K562 (cell line): Measurements from ENCODE around the gene PDIA4. TPM values are rescaled to one million over a fixed set of nuclear protein-coding genes. Genes with fewer than 3 reads are reported as not detected.

Experiments used
- CHCHD3 ChIP-seq: fragments of 250-450 bp; sonication (Bioruptor Pico); IDR thresholded peaks from 2 replicates; pipeline ENCODE4 v2.1.2; 2022; ENCODE audit warnings: mild to moderate bottlenecking
- DEAF1 ChIP-seq: fragments of 450-650 bp; formaldehyde crosslinking; IDR thresholded peaks from 2 replicates; pipeline ENCODE4 v1.4.0; 2020; ENCODE audit warnings: mild to moderate bottlenecking, moderate library complexity
- KAT8 ChIP-seq: fragments of 450-650 bp; IDR thresholded peaks from 2 replicates; pipeline ENCODE4 v1.6.1; 2016; ENCODE audit warnings: low read depth, mild to moderate bottlenecking
- RBM39 ChIP-seq: fragments of 200-400 bp; formaldehyde crosslinking; optimal IDR thresholded peaks from 2 replicates; pipeline ENCODE3; 2018; ENCODE audit warnings: low read depth, low read length
- SMARCB1 ChIP-seq: IDR thresholded peaks from 2 replicates; pipeline ENCODE4 v1.6.1; 2011; ENCODE audit warnings: improper control_type of control experiment, low read depth; ENCODE audit not compliant: insufficient read length
- ZBTB40 ChIP-seq, 2 experiments: fragments of 450-650 bp in 1 of 2; sonication (generic) in 1 of 2; formaldehyde crosslinking in 1 of 2; IDR thresholded peaks; 2 replicates each; pipeline versions ENCODE4 v1.7.1 to v1.9.0; 2016 to 2022; ENCODE audit warnings: inconsistent platforms in 1 of 2, mild to moderate bottlenecking in 1 of 2, missing genetic modification reagents in 1 of 2
- ZC3H11A ChIP-seq: IDR thresholded peaks from 2 replicates; pipeline ENCODE4 v1.6.1; 2012; ENCODE audit warnings: low read depth, low read length, improper control_type of control experiment
- ZC3H8 ChIP-seq: fragments of 450-650 bp; IDR thresholded peaks from 2 replicates; pipeline ENCODE4 v1.6.1; 2017
- ZHX1 ChIP-seq: fragments of 150-350 bp; conservative IDR thresholded peaks from 2 replicates; pipeline ENCODE4 v1.6.1; 2014; ENCODE audit warnings: low read length
- ZNF140 ChIP-seq: fragments of 250-450 bp; sonication (Bioruptor Pico); IDR thresholded peaks from 2 replicates; pipeline ENCODE4 v1.8.0; 2021; ENCODE audit warnings: moderate library complexity, mild to moderate bottlenecking, inconsistent platforms
- ZNF212 ChIP-seq: fragments of 450-650 bp; formaldehyde crosslinking; IDR thresholded peaks from 2 replicates; pipeline ENCODE4 v1.4.0; 2020; ENCODE audit warnings: mild to moderate bottlenecking
- ZNF668 ChIP-seq: fragments of 250-450 bp; sonication (Bioruptor Pico); IDR thresholded peaks from 2 replicates; pipeline ENCODE4 v1.8.0; 2022; ENCODE audit warnings: mild to moderate bottlenecking, inconsistent platforms
- polyA plus RNA-seq, 8 experiments: library from polyadenylated mRNA; depleted of rRNA in 4 of 8; stranded (reverse) in 5 of 8; unstranded in 3 of 8; fragments of >200 nt; fragmentation: Nextera tagmentation in 2 of 8; fragmentation: Illumina TruSeq in 1 of 8; extraction: Ambion mirVana in 2 of 8; extraction: Trizol in 1 of 8; gene quantifications; 2 replicates each; pipeline versions ENCODE4 v1.2.1 to v1.2.3, GENCODE V29; 2011 to 2014; ENCODE audit warnings: inconsistent platforms in 1 of 8, missing spikeins in 1 of 8
- total RNA-seq, 7 experiments: library from RNA; depleted of rRNA in 6 of 7; stranded (reverse); fragments of >200 nt in 6 of 7; fragmentation: Illumina TruSeq in 2 of 7; extraction: Trizol in 2 of 7; gene quantifications; 2 replicates each; pipeline versions ENCODE4 v1.2.1 to v1.2.3, GENCODE V29; 2011 to 2021; ENCODE audit warnings: low replicate concordance in 1 of 7
- TF ChIP-seq, protein P1 (sequence below): fragments of 250-450 bp; sonication (Bioruptor Pico); IDR thresholded peaks from 2 replicates; pipeline ENCODE4 v1.9.0; 2021; ENCODE audit warnings: mild to moderate bottlenecking

Gene PDIA4
- total and polyA plus RNA-seq, 9 of the 15 experiments (the other 6 are each of a cell fraction or from before 2014, with no cell fraction given) = 9.1 to 175 (median 146) TPM

- peak; percentile 68; the same call in 1 of the 2 replicates for TF ChIP-seq DEAF1
- TF ChIP-seq, protein P1, sequence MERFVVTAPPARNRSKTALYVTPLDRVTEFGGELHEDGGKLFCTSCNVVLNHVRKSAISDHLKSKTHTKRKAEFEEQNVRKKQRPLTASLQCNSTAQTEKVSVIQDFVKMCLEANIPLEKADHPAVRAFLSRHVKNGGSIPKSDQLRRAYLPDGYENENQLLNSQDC = no peak
- TF ChIP-seq ZNF140 (CRISPR knock-in tag) = no peak
- TF ChIP-seq CHCHD3 (CRISPR knock-in tag) = no peak
- TF ChIP-seq ZHX1 = 0 out of 2 replicates have a peak, but pooled peaks have one; percentile 10
- TF ChIP-seq ZC3H11A = no peak
- no peak for TF ChIP-seq RBM39
- no peak for TF ChIP-seq ZNF212 (CRISPR knock-in tag)
- TF ChIP-seq SMARCB1 = no peak
- no peak for TF ChIP-seq ZC3H8
- TF ChIP-seq ZBTB40 (IDR thresholded peaks at IDR 0.05) = no peak
- 0 out of 2 replicates have a peak, but pooled peaks have one; percentile 19 for TF ChIP-seq ZBTB40 (CRISPR knock-in tag; IDR thresholded peaks at IDR 0.05)
- TF ChIP-seq KAT8 = no peak
- TF ChIP-seq ZNF668 = no peak
Measured at GRCh38 chr7:149005427-149006344, 22.6 kb downstream of the PDIA4 start (continued).
